HepG2 (cell line): ENCODE data around the gene TBC1D12. TPM values are rescaled to one million over a fixed set of nuclear protein-coding genes. Genes with fewer than 3 reads are reported as not detected.
A peak's percentile ranks its signal among the peaks of the same experiment; 100 is the strongest.

ENCODE experiments used
- ATM ChIP-seq: fragments of 450-650 bp; IDR thresholded peaks from 2 replicates; pipeline ENCODE4 v1.7.1; 2017; ENCODE audit warnings: mild to moderate bottlenecking, borderline replicate concordance
- FOXM1 ChIP-seq: sonication (generic); formaldehyde crosslinking; IDR thresholded peaks from 2 replicates; pipeline ENCODE4 v1.5.0; 2020; ENCODE audit warnings: missing genetic modification reagents
- KDM5A ChIP-seq: fragments of 200-600 bp; sonication (generic); IDR thresholded peaks from 2 replicates; pipeline ENCODE4 v1.7.0; 2018; ENCODE audit warnings: antibody characterized with exemption, mild to moderate bottlenecking, low read length, borderline replicate concordance
- KDM5B ChIP-seq: sonication (generic); formaldehyde crosslinking; IDR thresholded peaks from 2 replicates; pipeline ENCODE4 v1.4.0; 2020; ENCODE audit warnings: missing genetic modification reagents, mild to moderate bottlenecking, borderline replicate concordance
- KLF11 ChIP-seq: IDR thresholded peaks from 2 replicates; pipeline ENCODE4 v1.6.1; 2016; ENCODE audit warnings: missing compliant biosample characterization
- MYC ChIP-seq: sonication (generic); formaldehyde crosslinking; IDR thresholded peaks from 2 replicates; pipeline ENCODE4 v1.9.0; 2021; ENCODE audit warnings: missing genetic modification reagents, borderline replicate concordance
- SKI ChIP-seq: fragments of 450-650 bp; IDR thresholded peaks from one replicate; pipeline ENCODE4 v1.6.1; 2018; ENCODE audit warnings: mild to moderate bottlenecking; ENCODE audit not compliant: partially characterized antibody
- TBX2 ChIP-seq: sonication (generic); formaldehyde crosslinking; IDR thresholded peaks from 2 replicates; pipeline ENCODE4 v1.5.0; 2020; ENCODE audit warnings: missing genetic modification reagents, mild to moderate bottlenecking, borderline replicate concordance
- ZNF274 ChIP-seq: sonication (generic); formaldehyde crosslinking; IDR thresholded peaks from 2 replicates; pipeline ENCODE4 v1.5.1; 2020; ENCODE audit warnings: mild to moderate bottlenecking, missing genetic modification reagents
- polyA plus RNA-seq, 8 experiments: library from polyadenylated mRNA; depleted of rRNA in 3 of 8; stranded (reverse) in 7 of 8; unstranded in 1 of 8; fragments of >200 nt; fragmentation: Illumina TruSeq in 4 of 8; extraction: Trizol in 4 of 8; gene quantifications; 2 replicates each; pipeline versions ENCODE4 v1.2.1 to v1.2.3, GENCODE V29; 2011 to 2016; ENCODE audit warnings: low read depth in 4 of 8, missing spikeins in 1 of 8, mixed read lengths in 1 of 8; ENCODE audit not compliant: insufficient read depth in 1 of 8
- total RNA-seq, 5 experiments: library from RNA; depleted of rRNA; stranded (reverse); fragments of >200 nt; fragmentation: Illumina TruSeq; extraction: Trizol; gene quantifications; 2 replicates each; pipeline ENCODE4 v1.2.3, GENCODE V29; 2016; ENCODE audit warnings: low read depth in 1 of 5
- TF ChIP-seq, protein P1 (sequence below): sonication (generic); formaldehyde crosslinking; IDR thresholded peaks from 2 replicates; pipeline ENCODE4 v1.5.0; 2020; ENCODE audit warnings: mild to moderate bottlenecking, missing genetic modification reagents
- TF ChIP-seq, protein P2 (sequence below): sonication (generic); formaldehyde crosslinking; conservative IDR thresholded peaks from 2 replicates; pipeline ENCODE4 v1.8.0; 2022; ENCODE audit warnings: low read depth, missing genetic modification reagents
- TF ChIP-seq, protein P3 (sequence below): sonication (generic); formaldehyde crosslinking; IDR thresholded peaks from 2 replicates; pipeline ENCODE4 v1.5.1; 2020; ENCODE audit warnings: mild to moderate bottlenecking, moderate library complexity, missing genetic modification reagents
- TF ChIP-seq, protein P4 (sequence below): sonication (generic); formaldehyde crosslinking; IDR thresholded peaks from 2 replicates; pipeline ENCODE4 v1.8.1; 2023; ENCODE audit warnings: mild to moderate bottlenecking, inconsistent platforms, moderate library complexity, missing genetic modification reagents, borderline replicate concordance
- TF ChIP-seq, protein P5 (sequence below): sonication (generic); formaldehyde crosslinking; conservative IDR thresholded peaks from 2 replicates; pipeline ENCODE4 v1.4.0; 2020; ENCODE audit warnings: missing genetic modification reagents
- TF ChIP-seq, protein P6 (sequence below): sonication (generic); formaldehyde crosslinking; IDR thresholded peaks from 2 replicates; pipeline ENCODE4 v1.5.1; 2020; ENCODE audit warnings: missing genetic modification reagents, mild to moderate bottlenecking, borderline replicate concordance
- TF ChIP-seq, protein P7 (sequence below): sonication (generic); formaldehyde crosslinking; IDR thresholded peaks from 2 replicates; pipeline ENCODE4 v1.9.0; 2022; ENCODE audit warnings: missing genetic modification reagents, mild to moderate bottlenecking, borderline replicate concordance

Gene TBC1D12
- total and polyA plus RNA-seq, 2 of the 13 experiments (the other 11 are each of a cell fraction or from before 2014, with no cell fraction given), result 5.7 to 6.2 TPM

DNA sequence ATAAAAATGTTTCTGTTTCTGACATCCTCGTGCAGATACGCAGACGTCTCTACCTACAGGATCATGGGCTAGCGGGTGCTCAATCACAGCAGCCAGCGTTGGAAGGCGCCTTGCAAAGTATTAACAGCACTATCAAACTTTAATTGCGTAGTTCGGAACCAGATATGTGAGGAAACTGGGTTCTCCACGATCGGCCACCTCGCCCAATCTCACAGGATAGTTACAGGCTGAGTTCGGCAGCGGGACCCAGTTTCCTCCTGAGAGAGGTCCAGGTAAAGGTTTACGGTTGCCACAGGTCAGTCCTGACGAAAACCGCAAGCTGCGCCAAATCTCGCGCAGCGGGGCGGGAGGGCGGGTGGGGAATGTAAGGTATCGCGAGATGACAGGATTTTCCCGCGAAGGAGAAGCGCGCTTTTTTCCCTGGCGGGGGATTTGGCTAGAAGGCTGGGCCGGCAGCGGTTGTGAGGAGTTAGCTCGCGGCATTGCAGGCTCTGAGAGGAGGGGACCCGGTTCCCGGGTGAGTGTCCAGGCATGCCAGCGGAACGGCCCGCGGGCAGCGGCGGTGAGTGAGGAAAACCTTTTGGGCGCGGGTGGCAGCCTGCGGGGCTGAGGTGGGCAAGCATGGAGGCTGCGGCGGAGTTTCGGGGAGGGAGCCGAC is 143.2 kb downstream of the TBC1D12 start, which contains the start of gene HELLS (continued):
- peak; percentile 60; the same call in 1 of the 2 replicates for TF ChIP-seq MYC (CRISPR knock-in tag)
- TF ChIP-seq, protein P1, sequence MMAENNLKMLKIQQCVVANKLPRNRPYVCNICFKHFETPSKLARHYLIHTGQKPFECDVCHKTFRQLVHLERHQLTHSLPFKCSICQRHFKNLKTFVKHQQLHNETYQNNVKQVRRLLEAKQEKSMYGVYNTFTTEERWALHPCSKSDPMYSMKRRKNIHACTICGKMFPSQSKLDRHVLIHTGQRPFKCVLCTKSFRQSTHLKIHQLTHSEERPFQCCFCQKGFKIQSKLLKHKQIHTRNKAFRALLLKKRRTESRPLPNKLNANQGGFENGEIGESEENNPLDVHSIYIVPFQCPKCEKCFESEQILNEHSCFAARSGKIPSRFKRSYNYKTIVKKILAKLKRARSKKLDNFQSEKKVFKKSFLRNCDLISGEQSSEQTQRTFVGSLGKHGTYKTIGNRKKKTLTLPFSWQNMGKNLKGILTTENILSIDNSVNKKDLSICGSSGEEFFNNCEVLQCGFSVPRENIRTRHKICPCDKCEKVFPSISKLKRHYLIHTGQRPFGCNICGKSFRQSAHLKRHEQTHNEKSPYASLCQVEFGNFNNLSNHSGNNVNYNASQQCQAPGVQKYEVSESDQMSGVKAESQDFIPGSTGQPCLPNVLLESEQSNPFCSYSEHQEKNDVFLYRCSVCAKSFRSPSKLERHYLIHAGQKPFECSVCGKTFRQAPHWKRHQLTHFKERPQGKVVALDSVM (CRISPR knock-in tag), result peak; percentile 17; the same call in 1 of the 2 replicates
- TF ChIP-seq KDM5A, result peak; percentile 90
- TF ChIP-seq KDM5B (CRISPR knock-in tag), result peak; percentile 49; the same call in 1 of the 2 replicates
- no peak for TF ChIP-seq FOXM1 (CRISPR knock-in tag)
- TF ChIP-seq TBX2 (CRISPR knock-in tag), result peak; percentile 45; the same call in 1 of the 2 replicates
- TF ChIP-seq, protein P2, sequence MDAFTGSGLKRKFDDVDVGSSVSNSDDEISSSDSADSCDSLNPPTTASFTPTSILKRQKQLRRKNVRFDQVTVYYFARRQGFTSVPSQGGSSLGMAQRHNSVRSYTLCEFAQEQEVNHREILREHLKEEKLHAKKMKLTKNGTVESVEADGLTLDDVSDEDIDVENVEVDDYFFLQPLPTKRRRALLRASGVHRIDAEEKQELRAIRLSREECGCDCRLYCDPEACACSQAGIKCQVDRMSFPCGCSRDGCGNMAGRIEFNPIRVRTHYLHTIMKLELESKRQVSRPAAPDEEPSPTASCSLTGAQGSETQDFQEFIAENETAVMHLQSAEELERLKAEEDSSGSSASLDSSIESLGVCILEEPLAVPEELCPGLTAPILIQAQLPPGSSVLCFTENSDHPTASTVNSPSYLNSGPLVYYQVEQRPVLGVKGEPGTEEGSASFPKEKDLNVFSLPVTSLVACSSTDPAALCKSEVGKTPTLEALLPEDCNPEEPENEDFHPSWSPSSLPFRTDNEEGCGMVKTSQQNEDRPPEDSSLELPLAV, result no peak
- TF ChIP-seq ZNF274 (CRISPR knock-in tag), result peak; percentile 23; the same call in 1 of the 2 replicates
- TF ChIP-seq, protein P3, sequence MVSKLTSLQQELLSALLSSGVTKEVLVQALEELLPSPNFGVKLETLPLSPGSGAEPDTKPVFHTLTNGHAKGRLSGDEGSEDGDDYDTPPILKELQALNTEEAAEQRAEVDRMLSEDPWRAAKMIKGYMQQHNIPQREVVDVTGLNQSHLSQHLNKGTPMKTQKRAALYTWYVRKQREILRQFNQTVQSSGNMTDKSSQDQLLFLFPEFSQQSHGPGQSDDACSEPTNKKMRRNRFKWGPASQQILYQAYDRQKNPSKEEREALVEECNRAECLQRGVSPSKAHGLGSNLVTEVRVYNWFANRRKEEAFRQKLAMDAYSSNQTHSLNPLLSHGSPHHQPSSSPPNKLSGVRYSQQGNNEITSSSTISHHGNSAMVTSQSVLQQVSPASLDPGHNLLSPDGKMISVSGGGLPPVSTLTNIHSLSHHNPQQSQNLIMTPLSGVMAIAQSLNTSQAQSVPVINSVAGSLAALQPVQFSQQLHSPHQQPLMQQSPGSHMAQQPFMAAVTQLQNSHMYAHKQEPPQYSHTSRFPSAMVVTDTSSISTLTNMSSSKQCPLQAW (CRISPR knock-in tag), result peak; percentile 64; the same call in 1 of the 2 replicates
- TF ChIP-seq, protein P4, sequence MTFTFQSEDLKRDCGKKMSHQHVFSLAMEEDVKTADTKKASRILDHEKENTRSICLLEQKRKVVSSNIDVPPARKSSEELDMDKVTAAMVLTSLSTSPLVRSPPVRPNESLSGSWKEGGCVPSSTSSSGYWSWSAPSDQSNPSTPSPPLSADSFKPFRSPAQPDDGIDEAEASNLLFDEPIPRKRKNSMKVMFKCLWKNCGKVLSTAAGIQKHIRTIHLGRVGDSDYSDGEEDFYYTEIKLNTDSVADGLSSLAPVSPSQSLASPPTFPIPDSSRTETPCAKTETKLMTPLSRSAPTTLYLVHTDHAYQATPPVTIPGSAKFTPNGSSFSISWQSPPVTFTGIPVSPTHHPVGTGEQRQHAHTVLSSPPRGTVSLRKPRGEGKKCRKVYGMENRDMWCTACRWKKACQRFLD (CRISPR knock-in tag), result 0 out of 2 replicates have a peak, but pooled peaks have one; percentile 28
- no peak for TF ChIP-seq ATM
- TF ChIP-seq, protein P5, sequence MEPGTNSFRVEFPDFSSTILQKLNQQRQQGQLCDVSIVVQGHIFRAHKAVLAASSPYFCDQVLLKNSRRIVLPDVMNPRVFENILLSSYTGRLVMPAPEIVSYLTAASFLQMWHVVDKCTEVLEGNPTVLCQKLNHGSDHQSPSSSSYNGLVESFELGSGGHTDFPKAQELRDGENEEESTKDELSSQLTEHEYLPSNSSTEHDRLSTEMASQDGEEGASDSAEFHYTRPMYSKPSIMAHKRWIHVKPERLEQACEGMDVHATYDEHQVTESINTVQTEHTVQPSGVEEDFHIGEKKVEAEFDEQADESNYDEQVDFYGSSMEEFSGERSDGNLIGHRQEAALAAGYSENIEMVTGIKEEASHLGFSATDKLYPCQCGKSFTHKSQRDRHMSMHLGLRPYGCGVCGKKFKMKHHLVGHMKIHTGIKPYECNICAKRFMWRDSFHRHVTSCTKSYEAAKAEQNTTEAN, result no peak; the same call in 1 of the 2 replicates
- TF ChIP-seq, protein P6, sequence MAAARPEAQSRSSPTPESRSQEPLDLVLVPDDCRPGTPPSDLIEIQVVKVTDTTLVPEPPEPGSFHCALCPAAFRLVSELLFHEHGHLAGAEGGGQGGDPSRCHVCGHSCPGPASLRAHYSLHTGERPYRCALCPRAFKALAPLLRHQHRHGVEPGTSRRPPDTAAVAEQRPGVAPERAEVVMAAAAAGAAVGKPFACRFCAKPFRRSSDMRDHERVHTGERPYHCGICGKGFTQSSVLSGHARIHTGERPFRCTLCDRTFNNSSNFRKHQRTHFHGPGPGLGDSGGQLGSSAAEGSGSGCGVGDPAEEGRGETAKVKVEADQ (CRISPR knock-in tag), result peak; percentile 52; the same call in 1 of the 2 replicates
- no peak for TF ChIP-seq KLF11 (CRISPR knock-in tag)
- no peak for TF ChIP-seq SKI
- TF ChIP-seq, protein P7, sequence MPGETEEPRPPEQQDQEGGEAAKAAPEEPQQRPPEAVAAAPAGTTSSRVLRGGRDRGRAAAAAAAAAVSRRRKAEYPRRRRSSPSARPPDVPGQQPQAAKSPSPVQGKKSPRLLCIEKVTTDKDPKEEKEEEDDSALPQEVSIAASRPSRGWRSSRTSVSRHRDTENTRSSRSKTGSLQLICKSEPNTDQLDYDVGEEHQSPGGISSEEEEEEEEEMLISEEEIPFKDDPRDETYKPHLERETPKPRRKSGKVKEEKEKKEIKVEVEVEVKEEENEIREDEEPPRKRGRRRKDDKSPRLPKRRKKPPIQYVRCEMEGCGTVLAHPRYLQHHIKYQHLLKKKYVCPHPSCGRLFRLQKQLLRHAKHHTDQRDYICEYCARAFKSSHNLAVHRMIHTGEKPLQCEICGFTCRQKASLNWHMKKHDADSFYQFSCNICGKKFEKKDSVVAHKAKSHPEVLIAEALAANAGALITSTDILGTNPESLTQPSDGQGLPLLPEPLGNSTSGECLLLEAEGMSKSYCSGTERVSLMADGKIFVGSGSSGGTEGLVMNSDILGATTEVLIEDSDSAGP (CRISPR knock-in tag), result peak; percentile 51; the same call in 1 of the 2 replicates
